Activated naive CD4-positive, alpha-beta T cell treated with anti-CD3 and anti-CD28 coated beads, Interleukin-2, amount 50 U/mL, for 16 hours (primary cell): ENCODE measurements around the gene KLF13.
"Not testable (repeated sequence)": the region's sequence is repeated elsewhere in the genome, so short reads cannot be mapped to it uniquely, and the experiment has no call there.

Experiments used
- DNase-seq: peaks from one replicate; pipeline ENCODE4 v3.0.0-alpha.2; 2020

KLF13 gene

GRCh38 chr15:31347067-31347975, 20.7 kb downstream of the KLF13 start:
- peak; percentile 79 for DNase-seq

GRCh38 chr15:31347981-31348803, 21.6 kb downstream of the KLF13 start:
- DNase-seq = no peak

- DNase-seq = no peak
These were observed 22.9 kb downstream of the KLF13 start for GRCh38 chr15:31349233-31350141.

GRCh38 chr15:31350771-31351170, 24.1 kb downstream of the KLF13 start:
- no peak for DNase-seq

GRCh38 chr15:31352339-31352751, 25.7 kb downstream of the KLF13 start:
- no peak for DNase-seq

GRCh38 chr15:31352911-31353811, 26.5 kb downstream of the KLF13 start:
- peak; percentile 53 for DNase-seq

GRCh38 chr15:31353931-31354330, 27.3 kb downstream of the KLF13 start:
- DNase-seq = no peak

GRCh38 chr15:31356097-31356496, 29.5 kb downstream of the KLF13 start:
- DNase-seq = not testable (repeated sequence)

- DNase-seq = peak; percentile 36
These were observed 30.5 kb downstream of the KLF13 start for GRCh38 chr15:31357148-31357547.

GRCh38 chr15:31358163-31358562, 31.5 kb downstream of the KLF13 start:
- DNase-seq = no peak

GRCh38 chr15:31358957-31359701, 32.5 kb downstream of the KLF13 start:
- no peak for DNase-seq

- DNase-seq = no peak
These were observed 33.1 kb downstream of the KLF13 start for GRCh38 chr15:31359702-31360111.

GRCh38 chr15:31360158-31360561, 33.5 kb downstream of the KLF13 start:
- no peak for DNase-seq

- peak; percentile 54 for DNase-seq
These were observed 34.5 kb downstream of the KLF13 start for GRCh38 chr15:31360843-31361763.

GRCh38 chr15:31361764-31362515, 35.3 kb downstream of the KLF13 start:
- DNase-seq = no peak

GRCh38 chr15:31362886-31363285, 36.3 kb downstream of the KLF13 start:
- no peak for DNase-seq

GRCh38 chr15:31364301-31365031, 37.8 kb downstream of the KLF13 start:
- DNase-seq = peak; percentile 41

GRCh38 chr15:31365032-31365654, 38.5 kb downstream of the KLF13 start:
- no peak for DNase-seq
